Esophagus muscularis mucosa (tissue), 4 donors: Measurements from ENCODE around the gene MYH7B. TPM values are rescaled to one million over a fixed set of nuclear protein-coding genes. Genes with fewer than 3 reads are reported as not detected.

Source experiments
- DNase-seq: peaks from one replicate; pipeline ENCODE4 v3.0.0-alpha.2; 2017; ENCODE audit errors: extremely low spot score
- H3K27ac ChIP-seq, 4 donors: fragments of 200-600 bp; sonication (generic); replicated peaks in 1 of 4; 1 replicate in 3 of 4; 2 replicates in 1 of 4; pipeline ENCODE4 v1.5.1; 2016 to 2019; ENCODE audit warnings: mild to moderate bottlenecking in 1 of 4
- H3K27me3 ChIP-seq, 4 donors: fragments of 200-600 bp; sonication (generic); one replicate each; pipeline versions ENCODE4 v1.5.1 to v1.6.0; 2016 to 2019
- H3K36me3 ChIP-seq, 4 donors: fragments of 200-600 bp; sonication (generic); one replicate each; pipeline ENCODE4 v1.5.1; 2016 to 2019
- H3K4me1 ChIP-seq, 4 donors: fragments of 200-600 bp; sonication (generic); one replicate each; pipeline ENCODE4 v1.5.1; 2016 to 2019
- H3K4me3 ChIP-seq, 4 donors: fragments of 200-600 bp; sonication (generic); 1 replicate in 2 of 4; 2 replicates in 2 of 4; pipeline ENCODE4 v1.5.1; 2016 to 2019; ENCODE audit warnings: mild to moderate bottlenecking in 4 of 4, moderate library complexity in 1 of 4
- H3K9me3 ChIP-seq, 4 donors: fragments of 200-600 bp; sonication (generic); 1 replicate in 3 of 4; 2 replicates in 1 of 4; pipeline ENCODE4 v1.5.1; 2016 to 2019
- CTCF ChIP-seq, 3 experiments: fragments of 200-600 bp in 2 of 3; fragments of 450-650 bp in 1 of 3; sonication (generic) in 2 of 3; IDR thresholded peaks; one replicate each; pipeline ENCODE4 v1.5.1; 2017 to 2019; ENCODE audit warnings: antibody characterized with exemption in 3 of 3, mild to moderate bottlenecking in 2 of 3, moderate library complexity in 1 of 3
- EP300 ChIP-seq: sonication (generic); formaldehyde crosslinking; IDR thresholded peaks from one replicate; pipeline ENCODE4 v1.6.1; 2017; ENCODE audit warnings: antibody characterized with exemption
- POLR2A ChIP-seq: fragments of 450-650 bp; IDR thresholded peaks from one replicate; pipeline ENCODE4 v1.6.1; 2017; ENCODE audit warnings: antibody characterized with exemption, moderate library complexity, mild to moderate bottlenecking, low read depth
- POLR2AphosphoS5 ChIP-seq, 2 donors: sonication (generic); formaldehyde crosslinking; IDR thresholded peaks; one replicate each; pipeline ENCODE4 v1.6.1; 2017; ENCODE audit warnings: antibody characterized with exemption in 2 of 2
- WGBS: methylation state at CpG from one replicate; pipeline ENCODE4 v1.1.5; 2018; 5-methylcytosine and 5-hydroxymethylcytosine counted together
- intact Hi-C: fragments of 100-400 bp; cut with DNase I; formaldehyde crosslinking; loops from one replicate; pipeline ENCODE4 v1.15.1; 2023
- total RNA-seq, 4 donors: library from RNA; depleted of rRNA; stranded (reverse); fragments of >200 nt; gene quantifications; one replicate each; pipeline versions ENCODE4 v1.1.0 to v1.2.1, GENCODE V29; 2016

The MYH7B gene
- total RNA-seq, 4 donors from 2014 or later = 0.17 to 0.84 (median 0.37) TPM

- Histone ChIP-seq H3K36me3 (peaks cover 77 to 100% (median 94%) of the 10 kb centered on the region in 4 donors), H3K27me3 (no peaks in the 10 kb centered on the region), H3K9me3 (no peaks in the 10 kb centered on the region), H3K27ac (no peak overlapping the region), H3K4me1 (peaks cover 0 to 13% (median 11%) of the 10 kb centered on the region in 4 donors), H3K4me3 (no peak overlapping the region)
- intact Hi-C loops = no loop called here
- 84% methylated on average over 13 of the region's 15 CpGs for WGBS
- TF ChIP-seq EP300 (no peak), CTCF (IDR thresholded peaks at IDR 0.05) (peak in 1 of 3 experiments; percentile 2)
- no peak for DNase-seq
Measured at GRCh38 chr20:35001596-35002362, 46.1 kb downstream of the MYH7B start.

GRCh38 chr20:35002426-35003210, 47.0 kb downstream of the MYH7B start:
- Histone ChIP-seq H3K4me3 (no peak overlapping the region), H3K9me3 (no peaks in the 10 kb centered on the region), H3K27ac (no peak overlapping the region), H3K36me3 (peaks cover 86 to 100% (median 98%) of the 10 kb centered on the region in 4 donors), H3K4me1 (peaks cover 0 to 5% (median 3%) of the 10 kb centered on the region in 4 donors), H3K27me3 (no peaks in the 10 kb centered on the region)
- intact Hi-C loops = no loop called here
- 93% methylated on average over 7 of the region's 10 CpGs for WGBS
- TF ChIP-seq EP300 (no peak), POLR2AphosphoS5 (IDR thresholded peaks at IDR 0.05) (no peak), CTCF (IDR thresholded peaks at IDR 0.05) (no peak), POLR2A (no peak)
- no peak for DNase-seq

- Histone ChIP-seq H3K4me1 (no peaks in the 10 kb centered on the region), H3K9me3 (no peaks in the 10 kb centered on the region), H3K27me3 (no peaks in the 10 kb centered on the region), H3K4me3 (no peak overlapping the region), H3K36me3 (peaks cover 92 to 100% (median 100%) of the 10 kb centered on the region in 4 donors), H3K27ac (no peak overlapping the region)
- WGBS = 91% methylated on average over 17 of the region's 25 CpGs
- DNase-seq = no peak
- TF ChIP-seq POLR2A (no peak), POLR2AphosphoS5 (IDR thresholded peaks at IDR 0.05) (no peak), EP300 (no peak), CTCF (IDR thresholded peaks at IDR 0.05) (no peak)
- intact Hi-C loops = no loop called here
Measured at GRCh38 chr20:35003211-35004031, 47.8 kb downstream of the MYH7B start.

GRCh38 chr20:35004051-35004725, 48.5 kb downstream of the MYH7B start:
- Histone ChIP-seq H3K27me3 (no peaks in the 10 kb centered on the region), H3K4me3 (no peak overlapping the region), H3K9me3 (no peaks in the 10 kb centered on the region), H3K36me3 (peaks cover 92 to 100% (median 100%) of the 10 kb centered on the region in 4 donors), H3K27ac (no peak overlapping the region), H3K4me1 (no peaks in the 10 kb centered on the region)
- intact Hi-C loops = no loop called here
- no peak for DNase-seq
- 88% methylated on average over 14 of the region's 18 CpGs for WGBS
- no peak for TF ChIP-seq POLR2AphosphoS5 (IDR thresholded peaks at IDR 0.05)
- TF ChIP-seq POLR2A = no peak
- no peak for TF ChIP-seq CTCF (IDR thresholded peaks at IDR 0.05)
- no peak for TF ChIP-seq EP300
